HEK293 (cell line): ENCODE measurements around the gene FOXRED2.
A peak's percentile ranks its signal among the peaks of the same experiment; 100 is the strongest.

Source experiments
- BCL11A ChIP-seq: fragments of 450-650 bp; formaldehyde crosslinking; IDR thresholded peaks from 2 replicates; pipeline ENCODE4 v1.5.1; 2016; ENCODE audit warnings: low read depth, missing biosample characterization, missing genetic modification characterization
- FEZF1 ChIP-seq: fragments of 450-650 bp; formaldehyde crosslinking; IDR thresholded peaks from 2 replicates; pipeline ENCODE4 v1.5.1; 2016; ENCODE audit warnings: missing biosample characterization, missing genetic modification characterization
- GFI1B ChIP-seq: fragments of 450-650 bp; formaldehyde crosslinking; IDR thresholded peaks from 2 replicates; pipeline ENCODE4 v1.5.1; 2016; ENCODE audit warnings: missing biosample characterization, missing genetic modification characterization
- KLF9 ChIP-seq: fragments of 450-650 bp; formaldehyde crosslinking; IDR thresholded peaks from 2 replicates; pipeline ENCODE4 v1.5.1; 2016; ENCODE audit warnings: missing biosample characterization, missing genetic modification characterization, low read depth
- RBAK ChIP-seq: fragments of 450-650 bp; formaldehyde crosslinking; IDR thresholded peaks from 2 replicates; pipeline ENCODE4 v1.5.1; 2016; ENCODE audit warnings: missing biosample characterization, missing genetic modification characterization
- TRIM28 ChIP-seq: IDR thresholded peaks from 2 replicates; pipeline ENCODE4 v1.6.1; 2011; ENCODE audit warnings: low read length, control low read depth, borderline replicate concordance
- YY1 ChIP-seq: fragments of 450-650 bp; formaldehyde crosslinking; IDR thresholded peaks from 2 replicates; pipeline ENCODE4 v1.5.1; 2018; ENCODE audit warnings: missing biosample characterization, missing genetic modification characterization
- ZBTB17 ChIP-seq: fragments of 450-650 bp; formaldehyde crosslinking; IDR thresholded peaks from 2 replicates; pipeline ENCODE4 v1.5.1; 2016; ENCODE audit warnings: missing biosample characterization, missing genetic modification characterization
- ZFP3 ChIP-seq: fragments of 450-650 bp; formaldehyde crosslinking; IDR thresholded peaks from 2 replicates; pipeline ENCODE4 v1.5.1; 2016; ENCODE audit warnings: low read depth, missing biosample characterization, missing genetic modification characterization
- ZNF175 ChIP-seq: fragments of 450-650 bp; formaldehyde crosslinking; IDR thresholded peaks from 2 replicates; pipeline ENCODE4 v1.5.1; 2016; ENCODE audit warnings: missing biosample characterization, missing genetic modification characterization
- ZNF19 ChIP-seq: fragments of 450-650 bp; formaldehyde crosslinking; IDR thresholded peaks from 2 replicates; pipeline ENCODE4; 2016; ENCODE audit warnings: missing biosample characterization, missing genetic modification characterization, low read depth
- ZNF2 ChIP-seq: fragments of 450-650 bp; formaldehyde crosslinking; IDR thresholded peaks from 2 replicates; pipeline ENCODE4 v1.5.1; 2016; ENCODE audit warnings: missing biosample characterization, missing genetic modification characterization
- ZNF202 ChIP-seq: fragments of 450-650 bp; formaldehyde crosslinking; IDR thresholded peaks from 2 replicates; pipeline ENCODE4 v1.5.1; 2016; ENCODE audit warnings: missing biosample characterization, missing genetic modification characterization, borderline replicate concordance
- ZNF211 ChIP-seq: fragments of 450-650 bp; formaldehyde crosslinking; IDR thresholded peaks from 2 replicates; pipeline ENCODE4 v1.5.1; 2016; ENCODE audit warnings: low read depth, missing biosample characterization, missing genetic modification characterization
- ZNF335 ChIP-seq: fragments of 450-650 bp; formaldehyde crosslinking; conservative IDR thresholded peaks from 2 replicates; pipeline ENCODE4 v1.5.1; 2016; ENCODE audit warnings: missing biosample characterization, missing genetic modification characterization
- ZNF341 ChIP-seq: fragments of 450-650 bp; formaldehyde crosslinking; IDR thresholded peaks from 2 replicates; pipeline ENCODE4; 2016; ENCODE audit warnings: low read depth, missing biosample characterization, missing genetic modification characterization
- ZNF350 ChIP-seq: fragments of 450-650 bp; formaldehyde crosslinking; IDR thresholded peaks from 2 replicates; pipeline ENCODE4 v1.5.0; 2017; ENCODE audit warnings: missing biosample characterization, mild to moderate bottlenecking, missing genetic modification characterization
- ZNF354C ChIP-seq: fragments of 450-650 bp; formaldehyde crosslinking; IDR thresholded peaks from 2 replicates; pipeline ENCODE4 v1.5.1; 2016; ENCODE audit warnings: missing biosample characterization, missing genetic modification characterization, low read depth, borderline replicate concordance
- ZNF423 ChIP-seq: fragments of 450-650 bp; formaldehyde crosslinking; IDR thresholded peaks from 2 replicates; pipeline ENCODE4 v1.5.1; 2016; ENCODE audit warnings: missing biosample characterization, missing genetic modification characterization
- ZNF501 ChIP-seq: fragments of 450-650 bp; formaldehyde crosslinking; IDR thresholded peaks from 2 replicates; pipeline ENCODE4 v1.5.1; 2016; ENCODE audit warnings: missing biosample characterization, missing genetic modification characterization
- ZNF561 ChIP-seq: fragments of 450-650 bp; IDR thresholded peaks from 2 replicates; pipeline ENCODE4 v1.5.1; 2018; ENCODE audit warnings: missing biosample characterization, missing genetic modification characterization, borderline replicate concordance
- ZNF830 ChIP-seq: fragments of 450-650 bp; IDR thresholded peaks from 2 replicates; pipeline ENCODE4 v1.5.0; 2018; ENCODE audit warnings: missing biosample characterization, missing genetic modification characterization, low read depth, mild to moderate bottlenecking, moderate library complexity
- ZSCAN16 ChIP-seq: fragments of 450-650 bp; formaldehyde crosslinking; IDR thresholded peaks from 2 replicates; pipeline ENCODE4 v1.5.1; 2016; ENCODE audit warnings: missing biosample characterization, missing genetic modification characterization
- ZSCAN23 ChIP-seq: fragments of 450-650 bp; formaldehyde crosslinking; IDR thresholded peaks from 2 replicates; pipeline ENCODE4 v1.5.1; 2016; ENCODE audit warnings: missing biosample characterization, missing genetic modification characterization
- TF ChIP-seq, protein P1 (sequence below): fragments of 450-650 bp; formaldehyde crosslinking; conservative IDR thresholded peaks from 2 replicates; pipeline ENCODE4 v1.5.1; 2016; ENCODE audit warnings: low read depth, missing biosample characterization, missing genetic modification characterization
- TF ChIP-seq, protein P2 (sequence below): fragments of 450-650 bp; formaldehyde crosslinking; IDR thresholded peaks from 2 replicates; pipeline ENCODE4 v1.5.1; 2016; ENCODE audit warnings: missing biosample characterization, missing genetic modification characterization
- TF ChIP-seq, protein P3 (sequence below): fragments of 450-650 bp; formaldehyde crosslinking; IDR thresholded peaks from 2 replicates; pipeline ENCODE4 v1.5.1; 2016; ENCODE audit warnings: missing biosample characterization, missing genetic modification characterization
- TF ChIP-seq, protein P4 (sequence below): fragments of 450-650 bp; formaldehyde crosslinking; IDR thresholded peaks from 2 replicates; pipeline ENCODE4 v1.5.1; 2016; ENCODE audit warnings: missing biosample characterization, missing genetic modification characterization

The FOXRED2 gene

DNA sequence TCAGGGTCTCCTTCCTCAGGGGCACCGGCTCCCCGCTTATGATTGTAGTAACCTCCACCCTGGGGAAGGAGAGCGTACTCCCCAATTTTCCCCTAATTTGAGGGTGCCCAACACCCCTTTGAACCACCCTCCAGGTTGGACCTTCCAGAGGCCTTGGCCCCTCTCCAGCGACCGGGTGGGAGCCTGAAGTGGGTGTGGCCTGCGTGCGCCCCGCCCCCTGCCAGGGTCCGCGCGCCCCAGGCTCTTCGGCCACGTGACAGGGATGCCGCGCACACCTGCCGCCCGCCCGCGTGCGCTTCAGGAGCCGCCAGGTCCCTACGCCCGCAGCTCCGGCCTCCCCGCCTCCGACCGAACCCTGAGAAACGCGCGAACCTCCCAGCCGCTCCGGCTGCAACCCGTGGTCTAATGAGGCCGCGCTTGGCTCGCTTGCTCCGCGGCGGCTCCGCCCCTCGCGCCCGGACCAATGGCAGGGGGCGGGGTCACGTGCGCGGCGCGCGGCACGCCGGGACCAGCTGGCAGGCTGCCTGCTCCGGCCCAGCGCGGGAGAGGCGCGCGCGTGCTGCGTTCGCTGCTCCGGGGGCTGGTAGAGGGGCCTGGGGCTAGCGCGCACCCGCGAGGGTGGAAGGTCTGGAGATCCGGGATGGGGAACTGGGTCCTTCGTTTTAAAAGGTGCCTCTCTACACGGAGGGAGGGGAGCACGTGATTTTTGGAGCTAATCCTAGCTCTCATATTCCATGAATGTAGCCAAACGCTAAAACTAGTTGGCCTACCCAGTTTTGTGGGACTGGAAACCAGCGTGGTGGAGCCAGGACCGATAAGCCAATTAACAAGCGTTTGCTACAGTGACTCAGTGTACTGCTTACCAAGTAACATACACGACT is at the start of gene FOXRED2 (continued):
- TF ChIP-seq ZNF423 (no peak), ZNF561 (tag by site-specific recombination) (peak; percentile 95), ZNF202 (tag by site-specific recombination) (no peak), ZSCAN16 (tag by site-specific recombination) (no peak), ZBTB17 (tag by site-specific recombination) (peak; percentile 21; the same call in 1 of the 2 replicates), GFI1B (tag by site-specific recombination) (no peak), ZNF175 (no peak), ZNF211 (tag by site-specific recombination) (no peak), ZNF830 (no peak), FEZF1 (tag by site-specific recombination) (no peak), KLF9 (tag by site-specific recombination) (peak; percentile 99), TRIM28 (peak; percentile 10; the same call in 1 of the 2 replicates), ZNF335 (peak; percentile 71), RBAK (tag by site-specific recombination) (no peak), ZNF2 (tag by site-specific recombination) (no peak; the same call in 1 of the 2 replicates), YY1 (no peak), ZFP3 (tag by site-specific recombination) (no peak), ZNF501 (0 out of 2 replicates have a peak, but pooled peaks have one; percentile 27), ZSCAN23 (tag by site-specific recombination) (no peak), ZNF350 (tag by site-specific recombination) (no peak), BCL11A (tag by site-specific recombination) (no peak), ZNF354C (tag by site-specific recombination) (no peak), ZNF341 (no peak), ZNF19 (no peak)
- TF ChIP-seq, protein P1, sequence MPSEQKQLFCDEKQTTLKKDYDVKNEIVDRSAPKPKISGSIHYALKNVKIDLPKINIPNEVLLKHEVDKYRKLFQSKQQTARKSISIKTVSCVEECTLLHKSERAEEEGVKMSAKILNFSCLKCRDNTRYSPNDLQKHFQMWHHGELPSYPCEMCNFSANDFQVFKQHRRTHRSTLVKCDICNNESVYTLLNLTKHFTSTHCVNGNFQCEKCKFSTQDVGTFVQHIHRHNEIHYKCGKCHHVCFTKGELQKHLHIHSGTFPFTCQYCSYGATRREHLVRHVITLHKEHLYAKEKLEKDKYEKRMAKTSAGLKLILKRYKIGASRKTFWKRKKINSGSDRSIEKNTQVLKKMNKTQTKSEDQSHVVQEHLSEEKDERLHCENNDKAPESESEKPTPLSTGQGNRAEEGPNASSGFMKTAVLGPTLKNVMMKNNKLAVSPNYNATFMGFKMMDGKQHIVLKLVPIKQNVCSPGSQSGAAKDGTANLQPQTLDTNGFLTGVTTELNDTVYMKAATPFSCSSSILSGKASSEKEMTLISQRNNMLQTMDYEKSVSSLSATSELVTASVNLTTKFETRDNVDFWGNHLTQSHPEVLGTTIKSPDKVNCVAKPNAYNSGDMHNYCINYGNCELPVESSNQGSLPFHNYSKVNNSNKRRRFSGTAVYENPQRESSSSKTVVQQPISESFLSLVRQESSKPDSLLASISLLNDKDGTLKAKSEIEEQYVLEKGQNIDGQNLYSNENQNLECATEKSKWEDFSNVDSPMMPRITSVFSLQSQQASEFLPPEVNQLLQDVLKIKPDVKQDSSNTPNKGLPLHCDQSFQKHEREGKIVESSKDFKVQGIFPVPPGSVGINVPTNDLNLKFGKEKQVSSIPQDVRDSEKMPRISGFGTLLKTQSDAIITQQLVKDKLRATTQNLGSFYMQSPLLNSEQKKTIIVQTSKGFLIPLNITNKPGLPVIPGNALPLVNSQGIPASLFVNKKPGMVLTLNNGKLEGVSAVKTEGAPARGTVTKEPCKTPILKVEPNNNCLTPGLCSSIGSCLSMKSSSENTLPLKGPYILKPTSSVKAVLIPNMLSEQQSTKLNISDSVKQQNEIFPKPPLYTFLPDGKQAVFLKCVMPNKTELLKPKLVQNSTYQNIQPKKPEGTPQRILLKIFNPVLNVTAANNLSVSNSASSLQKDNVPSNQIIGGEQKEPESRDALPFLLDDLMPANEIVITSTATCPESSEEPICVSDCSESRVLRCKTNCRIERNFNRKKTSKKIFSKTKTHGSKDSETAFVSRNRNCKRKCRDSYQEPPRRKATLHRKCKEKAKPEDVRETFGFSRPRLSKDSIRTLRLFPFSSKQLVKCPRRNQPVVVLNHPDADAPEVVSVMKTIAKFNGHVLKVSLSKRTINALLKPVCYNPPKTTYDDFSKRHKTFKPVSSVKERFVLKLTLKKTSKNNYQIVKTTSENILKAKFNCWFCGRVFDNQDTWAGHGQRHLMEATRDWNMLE (tag by site-specific recombination) = no peak
- TF ChIP-seq, protein P2, sequence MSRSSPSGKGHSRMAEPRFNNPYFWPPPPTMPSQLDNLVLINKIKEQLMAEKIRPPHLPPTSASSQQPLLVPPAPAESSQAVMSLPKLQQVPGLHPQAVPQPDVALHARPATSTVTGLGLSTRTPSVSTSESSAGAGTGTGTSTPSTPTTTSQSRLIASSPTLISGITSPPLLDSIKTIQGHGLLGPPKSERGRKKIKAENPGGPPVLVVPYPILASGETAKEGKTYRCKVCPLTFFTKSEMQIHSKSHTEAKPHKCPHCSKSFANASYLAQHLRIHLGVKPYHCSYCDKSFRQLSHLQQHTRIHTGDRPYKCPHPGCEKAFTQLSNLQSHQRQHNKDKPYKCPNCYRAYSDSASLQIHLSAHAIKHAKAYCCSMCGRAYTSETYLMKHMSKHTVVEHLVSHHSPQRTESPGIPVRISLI (tag by site-specific recombination) = no peak
- TF ChIP-seq, protein P3, sequence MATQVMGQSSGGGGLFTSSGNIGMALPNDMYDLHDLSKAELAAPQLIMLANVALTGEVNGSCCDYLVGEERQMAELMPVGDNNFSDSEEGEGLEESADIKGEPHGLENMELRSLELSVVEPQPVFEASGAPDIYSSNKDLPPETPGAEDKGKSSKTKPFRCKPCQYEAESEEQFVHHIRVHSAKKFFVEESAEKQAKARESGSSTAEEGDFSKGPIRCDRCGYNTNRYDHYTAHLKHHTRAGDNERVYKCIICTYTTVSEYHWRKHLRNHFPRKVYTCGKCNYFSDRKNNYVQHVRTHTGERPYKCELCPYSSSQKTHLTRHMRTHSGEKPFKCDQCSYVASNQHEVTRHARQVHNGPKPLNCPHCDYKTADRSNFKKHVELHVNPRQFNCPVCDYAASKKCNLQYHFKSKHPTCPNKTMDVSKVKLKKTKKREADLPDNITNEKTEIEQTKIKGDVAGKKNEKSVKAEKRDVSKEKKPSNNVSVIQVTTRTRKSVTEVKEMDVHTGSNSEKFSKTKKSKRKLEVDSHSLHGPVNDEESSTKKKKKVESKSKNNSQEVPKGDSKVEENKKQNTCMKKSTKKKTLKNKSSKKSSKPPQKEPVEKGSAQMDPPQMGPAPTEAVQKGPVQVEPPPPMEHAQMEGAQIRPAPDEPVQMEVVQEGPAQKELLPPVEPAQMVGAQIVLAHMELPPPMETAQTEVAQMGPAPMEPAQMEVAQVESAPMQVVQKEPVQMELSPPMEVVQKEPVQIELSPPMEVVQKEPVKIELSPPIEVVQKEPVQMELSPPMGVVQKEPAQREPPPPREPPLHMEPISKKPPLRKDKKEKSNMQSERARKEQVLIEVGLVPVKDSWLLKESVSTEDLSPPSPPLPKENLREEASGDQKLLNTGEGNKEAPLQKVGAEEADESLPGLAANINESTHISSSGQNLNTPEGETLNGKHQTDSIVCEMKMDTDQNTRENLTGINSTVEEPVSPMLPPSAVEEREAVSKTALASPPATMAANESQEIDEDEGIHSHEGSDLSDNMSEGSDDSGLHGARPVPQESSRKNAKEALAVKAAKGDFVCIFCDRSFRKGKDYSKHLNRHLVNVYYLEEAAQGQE (tag by site-specific recombination) = no peak
- TF ChIP-seq, protein P4, sequence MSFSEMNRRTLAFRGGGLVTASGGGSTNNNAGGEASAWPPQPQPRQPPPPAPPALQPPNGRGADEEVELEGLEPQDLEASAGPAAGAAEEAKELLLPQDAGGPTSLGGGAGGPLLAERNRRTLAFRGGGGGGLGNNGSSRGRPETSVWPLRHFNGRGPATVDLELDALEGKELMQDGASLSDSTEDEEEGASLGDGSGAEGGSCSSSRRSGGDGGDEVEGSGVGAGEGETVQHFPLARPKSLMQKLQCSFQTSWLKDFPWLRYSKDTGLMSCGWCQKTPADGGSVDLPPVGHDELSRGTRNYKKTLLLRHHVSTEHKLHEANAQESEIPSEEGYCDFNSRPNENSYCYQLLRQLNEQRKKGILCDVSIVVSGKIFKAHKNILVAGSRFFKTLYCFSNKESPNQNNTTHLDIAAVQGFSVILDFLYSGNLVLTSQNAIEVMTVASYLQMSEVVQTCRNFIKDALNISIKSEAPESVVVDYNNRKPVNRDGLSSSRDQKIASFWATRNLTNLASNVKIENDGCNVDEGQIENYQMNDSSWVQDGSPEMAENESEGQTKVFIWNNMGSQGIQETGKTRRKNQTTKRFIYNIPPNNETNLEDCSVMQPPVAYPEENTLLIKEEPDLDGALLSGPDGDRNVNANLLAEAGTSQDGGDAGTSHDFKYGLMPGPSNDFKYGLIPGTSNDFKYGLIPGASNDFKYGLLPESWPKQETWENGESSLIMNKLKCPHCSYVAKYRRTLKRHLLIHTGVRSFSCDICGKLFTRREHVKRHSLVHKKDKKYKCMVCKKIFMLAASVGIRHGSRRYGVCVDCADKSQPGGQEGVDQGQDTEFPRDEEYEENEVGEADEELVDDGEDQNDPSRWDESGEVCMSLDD = peak; percentile 80; the same call in 1 of the 2 replicates
